OCI-LY3 (cell line): ENCODE measurements around the gene NAPA.
A peak's percentile ranks its signal among the peaks of the same experiment; 100 is the strongest.

Experiments used
- H2AFZ ChIP-seq: fragments of 200-600, 300-600 bp; shearing (Covaris generic); 2 replicates; pipeline ENCODE4 v1.6.0; 2014; ENCODE audit warnings: antibody characterized with exemption, low read depth, low read length
- H3K27ac ChIP-seq: fragments of 200-600, 300-600 bp; sonication (generic); 2 replicates; pipeline ENCODE4 v1.5.1; 2014; ENCODE audit warnings: mild to moderate bottlenecking, low read length, moderate library complexity, mixed read lengths
- H3K27me3 ChIP-seq: fragments of 200-600, 300-600 bp; sonication (generic); 2 replicates; pipeline ENCODE4 v1.6.1; 2014; ENCODE audit warnings: low read depth, low read length, mixed read lengths
- H3K36me3 ChIP-seq: fragments of 200-600, 300-600 bp; sonication (generic); replicated peaks from 2 replicates; pipeline ENCODE3; 2014; ENCODE audit warnings: low read depth, low read length, mixed read lengths
- H3K4me1 ChIP-seq: fragments of 300-600, 200-600 bp; sonication (generic); 2 replicates; pipeline ENCODE4 v1.6.1; 2014; ENCODE audit warnings: low read length, mixed read lengths
- H3K4me2 ChIP-seq: fragments of 200-600, 300-600 bp; sonication (generic); 2 replicates; pipeline ENCODE4 v1.6.1; 2014; ENCODE audit warnings: low read length, mixed read lengths
- H3K4me3 ChIP-seq: fragments of 300-600, 200-600 bp; sonication (generic); 2 replicates; pipeline ENCODE4 v1.5.1; 2014; ENCODE audit warnings: antibody characterized with exemption, mild to moderate bottlenecking, low read length, moderate library complexity
- H3K79me2 ChIP-seq: fragments of 300-600, 200-600 bp; shearing (Covaris generic); 2 replicates; pipeline ENCODE4 v1.6.1; 2014; ENCODE audit warnings: mild to moderate bottlenecking, low read length, mixed read lengths
- H3K9ac ChIP-seq: fragments of 300-600, 200-600 bp; shearing (Covaris generic); 2 replicates; pipeline ENCODE4 v1.6.0; 2014; ENCODE audit warnings: mild to moderate bottlenecking, low read length, moderate library complexity
- H3K9me3 ChIP-seq: fragments of 200-600, 300-600 bp; shearing (Covaris generic); 2 replicates; pipeline ENCODE4 v1.6.1; 2014; ENCODE audit warnings: low read length, mixed read lengths; ENCODE audit not compliant: insufficient read depth
- H4K20me1 ChIP-seq: fragments of 200-600, 300-600 bp; sonication (generic); 2 replicates; pipeline ENCODE4 v1.6.1; 2016; ENCODE audit warnings: low read length, mixed read lengths; ENCODE audit not compliant: insufficient read depth
- CTCF ChIP-seq: fragments of 200-600, 300-600 bp; sonication (generic); IDR thresholded peaks from 2 replicates; pipeline ENCODE4 v1.5.1; 2014; ENCODE audit warnings: antibody characterized with exemption, low read length, low read depth
- EZH2phosphoT487 ChIP-seq: fragments of 200-600 bp; shearing (Covaris generic); IDR thresholded peaks from 2 replicates; pipeline ENCODE4 v1.6.1; 2018; ENCODE audit warnings: antibody characterized with exemption, mixed run types, low read depth

NAPA gene

GRCh38 chr19:47518854-47519253, 4.0 kb upstream of the NAPA start:
- Histone ChIP-seq H3K79me2 (peaks cover 9% of the 10 kb centered on the region), H3K27ac (no peak overlapping the region), H3K27me3 (peaks cover 59% of the 10 kb centered on the region), H3K4me2 (peak overlapping the region; percentile 43), H3K9ac (no peak overlapping the region), H3K4me1 (peaks cover 31% of the 10 kb centered on the region), H4K20me1 (no peaks in the 10 kb centered on the region; the same call in 1 of the 2 replicates), H2AFZ (no peak overlapping the region), H3K36me3 (no peaks in the 10 kb centered on the region), H3K9me3 (no peaks in the 10 kb centered on the region), H3K4me3 (no peak overlapping the region)
- TF ChIP-seq CTCF (no peak), EZH2phosphoT487 (no peak)

DNA sequence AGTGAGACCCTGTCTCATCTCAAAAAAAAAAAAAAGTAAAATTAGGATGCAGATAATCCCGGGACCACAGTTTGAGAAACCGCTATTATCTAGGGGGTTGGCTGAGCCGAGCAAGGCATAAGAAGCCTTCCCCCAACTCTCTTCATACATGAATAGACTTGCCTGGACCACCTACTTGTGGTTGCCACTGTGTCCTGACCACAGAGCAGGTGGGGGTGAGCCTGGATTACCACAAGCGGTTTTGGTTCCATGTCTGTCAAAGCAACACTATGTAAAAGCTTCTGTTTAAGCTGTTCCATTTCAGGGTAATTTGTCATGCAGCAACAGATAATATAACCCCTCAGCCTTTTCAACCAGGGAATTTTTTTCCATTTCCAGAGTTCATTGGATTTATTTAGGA, 3.3 kb upstream of the NAPA start:
- Histone ChIP-seq H2AFZ (no peak overlapping the region), H3K27ac (no peak overlapping the region), H3K36me3 (no peaks in the 10 kb centered on the region), H3K27me3 (peaks cover 53% of the 10 kb centered on the region), H3K9ac (no peak overlapping the region), H3K4me2 (peak overlapping the region; percentile 43), H3K4me3 (no peak overlapping the region), H3K79me2 (peaks cover 16% of the 10 kb centered on the region), H3K4me1 (peaks cover 37% of the 10 kb centered on the region), H4K20me1 (peaks cover 3% of the 10 kb centered on the region), H3K9me3 (no peaks in the 10 kb centered on the region)
- TF ChIP-seq EZH2phosphoT487: peak; percentile 78; the same call in 1 of the 2 replicates
- TF ChIP-seq CTCF: no peak

GRCh38 chr19:47514151-47514868, 553 bp downstream of the NAPA start:
- Histone ChIP-seq H4K20me1 (peaks cover 31% of the 10 kb centered on the region), H2AFZ (peak overlapping the region; percentile 33; the same call in 1 of the 2 replicates), H3K9ac (peak overlapping the region; percentile 81), H3K36me3 (no peaks in the 10 kb centered on the region), H3K9me3 (no peaks in the 10 kb centered on the region), H3K27me3 (peaks cover 24% of the 10 kb centered on the region), H3K4me1 (peaks cover 39% of the 10 kb centered on the region), H3K4me2 (peak overlapping the region; percentile 97), H3K79me2 (peaks cover 55% of the 10 kb centered on the region), H3K4me3 (peak overlapping the region; percentile 84), H3K27ac (peak overlapping the region; percentile 38)
- TF ChIP-seq CTCF (no peak), EZH2phosphoT487 (no peak)

- H3K79me2 ChIP-seq: peaks cover 66% of the 10 kb centered on the region
- no peak overlapping the region for H3K4me2 ChIP-seq
- no peak overlapping the region for H2AFZ ChIP-seq
- H3K9me3 ChIP-seq: no peaks in the 10 kb centered on the region
- peaks cover 17% of the 10 kb centered on the region for H3K27me3 ChIP-seq
- TF ChIP-seq CTCF (no peak), EZH2phosphoT487 (no peak)
- no peak overlapping the region for H3K27ac ChIP-seq
- no peaks in the 10 kb centered on the region for H3K36me3 ChIP-seq
- no peak overlapping the region for H3K9ac ChIP-seq
- H3K4me1 ChIP-seq: peaks cover 26% of the 10 kb centered on the region
- H4K20me1 ChIP-seq: peaks cover 36% of the 10 kb centered on the region
- no peak overlapping the region for H3K4me3 ChIP-seq
Observed at GRCh38 chr19:47512948-47513319, 1.9 kb downstream of the NAPA start.
